22Rv1 (cell line): ENCODE results near the gene PRPF38A.

Experiments used
- H3K27ac ChIP-seq: fragments of 450-650 bp; 2 replicates; pipeline ENCODE4 v1.5.1; 2017
- ZFX ChIP-seq: fragments of 450-650 bp; IDR thresholded peaks from 2 replicates; pipeline ENCODE4 v1.6.1; 2017; ENCODE audit warnings: antibody characterized with exemption, borderline replicate concordance
- TF ChIP-seq, protein P1 (sequence below): fragments of 450-650 bp; IDR thresholded peaks from 2 replicates; pipeline ENCODE4 v1.5.1; 2017; ENCODE audit warnings: mild to moderate bottlenecking

Gene PRPF38A

GRCh38 chr1:52455686-52456085 is 51.3 kb downstream of the PRPF38A start:
- H3K27ac ChIP-seq, result no peak overlapping the region
- TF ChIP-seq, protein P1, sequence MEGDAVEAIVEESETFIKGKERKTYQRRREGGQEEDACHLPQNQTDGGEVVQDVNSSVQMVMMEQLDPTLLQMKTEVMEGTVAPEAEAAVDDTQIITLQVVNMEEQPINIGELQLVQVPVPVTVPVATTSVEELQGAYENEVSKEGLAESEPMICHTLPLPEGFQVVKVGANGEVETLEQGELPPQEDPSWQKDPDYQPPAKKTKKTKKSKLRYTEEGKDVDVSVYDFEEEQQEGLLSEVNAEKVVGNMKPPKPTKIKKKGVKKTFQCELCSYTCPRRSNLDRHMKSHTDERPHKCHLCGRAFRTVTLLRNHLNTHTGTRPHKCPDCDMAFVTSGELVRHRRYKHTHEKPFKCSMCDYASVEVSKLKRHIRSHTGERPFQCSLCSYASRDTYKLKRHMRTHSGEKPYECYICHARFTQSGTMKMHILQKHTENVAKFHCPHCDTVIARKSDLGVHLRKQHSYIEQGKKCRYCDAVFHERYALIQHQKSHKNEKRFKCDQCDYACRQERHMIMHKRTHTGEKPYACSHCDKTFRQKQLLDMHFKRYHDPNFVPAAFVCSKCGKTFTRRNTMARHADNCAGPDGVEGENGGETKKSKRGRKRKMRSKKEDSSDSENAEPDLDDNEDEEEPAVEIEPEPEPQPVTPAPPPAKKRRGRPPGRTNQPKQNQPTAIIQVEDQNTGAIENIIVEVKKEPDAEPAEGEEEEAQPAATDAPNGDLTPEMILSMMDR, result no peak
- TF ChIP-seq ZFX, result no peak

DNA sequence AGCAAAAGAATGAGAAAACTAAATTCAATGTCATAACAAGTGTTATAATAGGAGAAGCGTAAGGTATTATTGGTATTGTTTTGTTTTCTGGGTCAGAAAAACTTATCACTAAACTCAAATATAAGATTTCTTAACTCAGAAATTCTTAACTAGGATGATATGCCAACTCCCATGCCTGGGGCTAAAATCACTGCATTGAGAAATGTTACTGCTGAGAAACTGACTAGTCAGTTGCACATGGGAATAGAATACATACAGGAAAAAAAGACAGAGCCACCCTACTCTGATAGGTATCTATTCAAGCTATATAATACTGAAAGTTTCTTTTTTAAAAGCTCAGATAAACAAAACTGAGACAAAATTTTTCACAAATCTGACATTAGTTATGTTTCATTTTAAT is 56.3 kb downstream of the PRPF38A start:
- H3K27ac ChIP-seq, result no peak overlapping the region
- TF ChIP-seq, protein P1, result no peak
- no peak for TF ChIP-seq ZFX

DNA sequence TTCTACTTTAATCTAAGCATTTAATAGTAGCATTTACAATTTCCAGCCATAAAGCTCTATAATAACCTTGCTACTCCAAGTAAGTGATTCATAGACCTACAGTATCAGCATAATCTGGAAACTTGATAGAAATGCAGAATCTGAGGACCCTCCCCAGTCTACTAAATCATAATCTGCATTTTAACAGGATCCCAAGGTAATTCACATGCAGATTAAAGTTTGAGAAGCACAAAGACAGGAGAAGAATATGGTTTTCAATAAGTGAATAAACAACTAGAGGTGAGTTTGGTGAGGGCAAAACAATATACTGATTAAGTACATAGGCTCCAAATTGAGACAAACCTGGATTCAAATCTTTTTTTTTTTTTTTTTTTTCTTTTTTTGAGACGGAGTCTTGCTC is 57.4 kb downstream of the PRPF38A start:
- TF ChIP-seq ZFX, result no peak
- TF ChIP-seq, protein P1, result no peak
- no peak overlapping the region for H3K27ac ChIP-seq

- no peak overlapping the region for H3K27ac ChIP-seq
- TF ChIP-seq ZFX, result no peak
- TF ChIP-seq, protein P1, result no peak
Observed at GRCh38 chr1:52463891-52464290, 59.5 kb downstream of the PRPF38A start.

DNA sequence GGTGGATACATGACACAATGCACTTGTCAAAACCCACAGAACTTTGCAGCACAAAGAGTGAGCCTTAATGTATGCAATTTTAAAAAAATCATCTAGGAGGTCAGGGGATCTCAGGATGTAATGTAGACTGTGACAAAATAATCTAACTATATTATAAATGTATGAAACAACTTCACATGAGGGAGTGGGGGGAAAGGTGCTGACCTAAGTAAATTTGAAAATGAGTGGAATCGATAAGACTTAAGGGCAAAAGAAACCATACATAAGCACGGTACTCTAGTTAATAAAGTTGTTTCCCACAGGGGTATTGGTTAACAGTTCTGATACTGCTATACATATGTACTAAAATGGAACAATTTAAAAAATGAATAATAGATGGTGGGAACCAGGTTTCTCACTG is 64.7 kb downstream of the PRPF38A start:
- TF ChIP-seq, protein P1, result no peak
- TF ChIP-seq ZFX, result no peak
- no peak overlapping the region for H3K27ac ChIP-seq
